ENCODE data around the gene ARMC10.
"Not testable (repeated sequence)": the region's sequence is repeated elsewhere in the genome, so short reads cannot be mapped to it uniquely, and the experiment has no call there.

Gene ARMC10

GRCh38 chr7:103074519-103075336 is at the start of gene ARMC10, which contains the start of gene FBXL13:
Gene ARMC10 (plus strand): TSS chr7:103075140. CDS start chr7:103075273, 133 bp downstream.
Gene FBXL13 (minus strand): TSS chr7:103074796.
- peak; percentile 93 for DNase-seq

DNA sequence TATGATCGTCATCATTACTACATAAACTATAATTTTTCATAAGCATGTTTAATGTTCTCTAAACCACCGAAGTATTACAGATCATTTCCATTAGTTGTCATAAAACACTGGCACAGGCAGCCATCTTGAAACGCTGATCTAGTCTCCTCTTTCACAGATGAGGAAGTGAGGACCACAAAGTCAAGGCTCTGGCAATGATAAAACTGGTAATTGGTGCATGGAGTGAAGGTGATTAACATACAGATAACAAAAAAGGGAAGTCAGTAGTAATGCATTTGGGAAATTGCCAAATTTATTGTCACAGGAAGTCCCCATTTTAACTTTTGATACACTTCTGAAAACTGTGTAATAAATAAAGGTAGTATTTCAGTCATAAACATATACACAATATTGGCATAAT is 49.6 kb upstream of the ARMC10 start:
- DNase-seq: no peak

DNA sequence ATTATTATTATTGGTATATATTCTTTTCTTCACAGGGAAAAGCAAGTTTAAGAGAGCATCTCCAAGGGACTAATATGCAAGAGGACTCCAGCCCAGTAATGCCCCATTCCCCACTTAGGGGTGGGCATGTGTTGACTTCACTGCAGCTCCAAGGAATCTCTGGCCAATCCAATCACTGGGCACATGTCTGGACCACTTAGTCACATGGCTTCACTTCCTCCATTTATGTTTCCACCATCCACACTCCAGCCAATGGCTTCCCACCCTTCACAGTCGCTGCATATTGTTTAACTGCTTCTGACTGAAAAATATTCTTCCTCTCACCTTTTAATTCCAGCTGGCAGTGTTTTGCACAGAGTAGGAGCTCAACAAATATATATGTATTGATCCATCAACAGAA is 43.9 kb upstream of the ARMC10 start:
- DNase-seq: no peak

DNA sequence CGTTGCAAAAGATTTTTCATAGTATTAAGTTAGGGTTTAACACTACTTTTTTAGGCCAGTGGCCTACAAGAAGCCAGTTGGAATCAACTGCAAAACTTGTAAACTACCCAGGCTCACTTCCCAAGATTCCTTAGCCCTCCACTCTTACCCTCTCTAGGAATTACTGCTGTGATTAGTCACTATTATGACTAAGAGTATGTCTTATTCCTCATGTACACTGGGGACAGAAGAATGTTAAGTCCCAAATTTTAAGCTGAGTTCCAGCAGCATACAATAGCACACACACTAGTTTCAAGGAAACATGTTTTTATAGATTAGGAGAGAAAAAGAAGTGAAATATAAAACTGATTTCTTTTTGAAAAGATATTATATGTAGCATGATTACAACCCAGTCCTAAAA is 43.2 kb upstream of the ARMC10 start:
- no peak for DNase-seq

DNA sequence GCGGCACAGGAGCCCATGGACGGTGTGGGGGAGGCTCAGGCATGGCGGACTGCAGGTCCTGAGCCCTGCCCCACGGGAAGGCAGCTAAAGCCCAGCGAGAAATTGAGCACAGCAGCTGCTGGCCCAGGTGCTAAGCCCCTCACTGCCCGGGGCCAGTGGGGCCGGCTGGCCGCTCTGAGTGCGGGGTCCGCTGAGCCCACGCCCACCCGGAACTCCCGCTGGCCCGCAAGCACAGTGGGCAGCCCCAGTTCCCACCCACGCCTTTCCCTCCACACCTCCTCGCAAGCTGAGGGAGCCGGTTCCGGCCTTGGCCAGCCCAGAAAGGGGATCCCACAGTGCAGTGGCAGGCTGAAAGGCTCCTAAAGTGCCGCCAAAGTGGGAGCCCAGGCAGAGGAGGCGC is 40.6 kb upstream of the ARMC10 start:
- DNase-seq: not testable (repeated sequence)

DNA sequence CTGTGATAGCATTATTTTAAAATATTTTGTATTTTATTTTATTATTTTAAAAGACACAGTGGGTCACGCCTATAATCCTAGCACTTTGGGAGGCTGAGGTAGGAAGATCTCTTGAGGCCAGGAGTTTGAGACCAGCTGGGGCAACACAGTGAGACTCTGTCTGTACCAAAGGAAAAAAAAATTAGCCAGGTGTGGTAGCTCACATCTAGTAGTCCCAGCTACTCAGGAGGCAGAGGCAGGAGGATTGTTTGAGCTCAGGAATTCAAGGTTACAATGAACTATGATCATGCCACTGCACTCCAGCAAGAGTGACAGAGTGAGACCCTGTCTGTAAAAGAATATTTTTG is 37.5 kb upstream of the ARMC10 start:
- DNase-seq: no peak

- DNase-seq: not testable (repeated sequence)
Observed at GRCh38 chr7:103037823-103038739, 36.9 kb upstream of the ARMC10 start.

DNA sequence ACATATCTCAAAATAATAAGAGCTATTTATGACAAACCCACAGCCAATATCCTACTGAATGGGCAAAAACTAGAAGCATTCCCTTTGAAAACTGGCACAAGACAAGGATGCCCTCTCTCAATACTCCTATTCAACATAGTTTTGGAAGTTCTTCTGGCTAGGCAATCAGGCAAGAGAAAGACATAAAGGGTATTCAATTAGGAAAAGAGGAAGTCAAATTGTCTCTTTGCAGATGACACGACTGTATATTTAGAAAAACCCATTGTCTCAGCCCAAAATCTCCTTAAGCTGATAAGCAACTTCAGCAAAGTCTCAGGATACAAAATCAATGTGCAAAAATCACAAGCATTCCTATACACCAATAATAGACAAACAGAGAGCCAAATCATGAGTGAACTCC is 33.1 kb upstream of the ARMC10 start:
- DNase-seq: not testable (repeated sequence)

- no peak for DNase-seq
Observed at GRCh38 chr7:103048833-103049232, 26.1 kb upstream of the ARMC10 start.

DNA sequence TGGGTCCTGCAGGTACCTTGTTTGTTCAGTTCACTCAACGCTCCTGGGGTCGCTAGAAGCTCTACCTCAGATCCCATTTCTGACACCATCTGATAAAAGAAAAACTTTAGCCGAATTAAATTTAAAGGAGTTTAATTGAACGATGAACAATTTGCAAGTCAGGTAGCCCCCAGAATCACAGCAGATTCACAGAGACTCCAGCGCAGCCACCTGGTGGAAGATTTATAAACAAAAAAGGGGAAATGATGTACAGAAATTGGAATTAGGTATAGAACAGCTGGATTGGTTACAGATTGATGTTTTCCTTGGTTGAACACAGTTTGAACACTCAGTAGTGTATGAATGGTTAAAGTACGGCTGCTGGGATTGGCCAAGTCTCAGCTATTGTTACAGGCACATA is 23.4 kb upstream of the ARMC10 start:
- DNase-seq: no peak

DNA sequence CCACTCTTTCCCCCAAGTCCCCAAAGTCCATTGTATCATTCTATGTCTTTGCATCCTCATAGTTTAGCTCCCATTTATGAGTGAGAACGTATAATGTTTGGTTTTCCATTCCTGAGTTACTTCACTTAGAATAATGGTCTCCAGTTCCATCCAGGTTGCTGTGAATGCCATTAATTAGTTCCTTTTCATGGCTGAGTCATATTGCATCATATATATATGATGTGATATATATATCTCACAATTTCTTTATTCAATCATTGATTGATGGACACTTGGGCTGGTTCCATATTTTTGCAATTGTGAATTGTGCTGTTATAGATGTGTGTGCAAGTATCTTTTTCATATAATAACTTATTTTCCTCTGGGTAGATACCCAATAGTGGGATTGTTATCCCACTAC is 18.9 kb upstream of the ARMC10 start:
- DNase-seq: not testable (repeated sequence)

- DNase-seq: no peak
Observed at GRCh38 chr7:103058122-103058521, 16.8 kb upstream of the ARMC10 start.

GRCh38 chr7:103059471-103059870 is 15.5 kb upstream of the ARMC10 start:
- DNase-seq: no peak

GRCh38 chr7:103063895-103064294 is 11.0 kb upstream of the ARMC10 start:
- no peak for DNase-seq

DNA sequence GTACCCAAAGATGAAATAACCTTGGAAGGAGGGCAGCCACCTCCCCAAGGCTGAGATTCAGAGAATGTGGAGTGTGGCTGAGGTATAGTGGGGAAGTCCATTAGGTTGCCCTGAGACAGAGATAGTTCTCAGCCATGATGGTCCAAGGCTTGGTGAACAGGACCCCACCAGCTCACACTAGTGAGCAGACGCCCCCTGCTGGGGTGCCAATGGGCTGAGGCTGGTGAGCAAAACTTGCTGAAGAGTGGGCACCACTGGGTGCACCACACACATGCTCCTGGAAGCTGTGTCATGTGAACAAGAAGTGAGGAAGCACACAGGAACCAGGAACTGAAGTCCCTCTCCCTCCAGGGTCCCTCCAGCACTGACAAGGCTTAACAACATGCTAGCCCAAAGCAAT is 9.3 kb upstream of the ARMC10 start:
- peak; percentile 33 for DNase-seq

- no peak for DNase-seq
Observed at GRCh38 chr7:103068414-103069403, 6.2 kb upstream of the ARMC10 start.

- DNase-seq: no peak
Observed at GRCh38 chr7:103071000-103071399, 3.9 kb upstream of the ARMC10 start.

DNA sequence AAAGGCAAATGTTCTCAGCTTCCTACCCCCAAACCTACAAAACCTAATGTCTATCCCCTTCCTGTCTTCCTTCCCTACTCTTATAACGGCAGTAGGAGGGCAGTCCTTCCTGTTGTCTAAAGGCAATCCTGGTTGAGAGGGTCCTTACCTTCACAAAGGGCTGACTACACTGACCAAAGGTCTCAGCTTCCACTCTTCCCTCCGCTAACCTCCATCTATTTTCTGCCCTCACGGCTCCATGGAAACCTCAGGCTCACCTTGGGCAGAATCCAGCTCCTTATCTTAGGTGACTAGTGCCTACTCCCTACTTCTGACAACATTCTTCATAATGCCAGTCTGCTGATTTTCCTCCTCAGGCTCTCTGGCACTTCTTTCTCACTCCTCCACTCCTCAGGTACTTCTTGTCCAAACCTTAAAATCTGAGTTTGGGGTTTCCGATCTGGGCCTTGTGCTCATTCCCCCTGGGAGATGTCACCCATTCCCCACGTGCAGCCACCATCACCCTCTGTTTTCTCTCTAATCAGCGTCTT is 886 bp upstream of the ARMC10 start:
- no peak for DNase-seq

GRCh38 chr7:103075337-103075918 is 488 bp downstream of the ARMC10 start:
- peak; percentile 66 for DNase-seq

- no peak for DNase-seq
Observed at GRCh38 chr7:103076764-103077163, 1.8 kb downstream of the ARMC10 start.

DNA sequence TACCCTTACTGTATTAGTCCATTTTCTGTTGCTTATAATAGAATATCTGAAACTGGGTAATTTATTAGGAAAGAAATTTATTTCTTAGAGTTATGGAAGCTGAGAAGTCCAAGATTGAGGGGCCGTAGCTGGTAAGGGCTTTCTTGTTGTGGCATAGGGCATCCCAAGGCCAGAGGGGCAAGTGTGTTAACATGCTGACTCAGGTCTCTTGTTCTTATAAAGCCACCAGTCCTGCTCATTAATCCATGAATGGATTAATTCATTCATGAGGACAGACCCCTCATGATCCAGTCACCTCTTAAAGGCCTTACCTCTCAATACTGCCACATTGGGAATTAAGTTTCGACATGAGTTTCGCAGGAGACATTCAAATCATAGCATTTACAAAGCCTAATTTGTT is 2.4 kb downstream of the ARMC10 start:
- no peak for DNase-seq

GRCh38 chr7:103078226-103078625 is 3.3 kb downstream of the ARMC10 start:
- not testable (repeated sequence) for DNase-seq
